ENCODE results near the gene LINC00632.

LINC00632 gene

GRCh38 chrX:140815868-140816267, 106.3 kb downstream of the LINC00632 start:
- no peak overlapping the region for H3K4me3 ChIP-seq (ENCODE audit: low read depth in 1 of 2, low read length in 2 of 2)
- no peak overlapping the region for H3K27ac ChIP-seq (ENCODE audit: low read length)
- no peak overlapping the region for H3K4me2 ChIP-seq (ENCODE audit: insufficient read depth, low read length)
- DNase-seq, result peak; percentile 10
- no peak for TF ChIP-seq CTCF (IDR thresholded peaks at IDR 0.05; ENCODE audit: borderline replicate concordance, extremely low read depth, low read length, poor library complexity, severe bottlenecking)
- TF ChIP-seq EZH2 (IDR thresholded peaks at IDR 0.05; ENCODE audit: borderline replicate concordance, low read depth, low read length, severe bottlenecking), result no peak
- peaks cover 16% of the 10 kb centered on the region; the same call in 1 of the 2 replicates for H3K4me1 ChIP-seq (ENCODE audit: insufficient read depth, low read length)
- no peaks in the 10 kb centered on the region for H3K36me3 ChIP-seq (ENCODE audit: insufficient read depth, low read length)
- no peak for ATAC-seq (ENCODE audit: insufficient read depth, low read depth)
- no peaks in the 10 kb centered on the region for H4K20me1 ChIP-seq (ENCODE audit: insufficient read depth, low read length)
- no peak overlapping the region for H3K9ac ChIP-seq (ENCODE audit: low read depth, low read length)
- H3K79me2 ChIP-seq (ENCODE audit: insufficient read depth, low read length), result no peaks in the 10 kb centered on the region
- H3K27me3 ChIP-seq (ENCODE audit: insufficient read depth, low read length, poor library complexity), result no peaks in the 10 kb centered on the region
- no peak overlapping the region for H2AFZ ChIP-seq (ENCODE audit: low read depth, low read length)
- no peaks in the 10 kb centered on the region for H3K9me3 ChIP-seq (ENCODE audit: insufficient read depth, low read length, severe bottlenecking)

- no peak for ATAC-seq (ENCODE audit: insufficient read depth, low read depth)
- Histone ChIP-seq H3K27me3 (ENCODE audit: insufficient read depth, low read length, poor library complexity) (no peaks in the 10 kb centered on the region), H3K4me2 (ENCODE audit: insufficient read depth, low read length) (no peak overlapping the region)
Observed at GRCh38 chrX:140817943-140818342, 108.4 kb downstream of the LINC00632 start.

GRCh38 chrX:140821280-140821679, 111.7 kb downstream of the LINC00632 start:
- Histone ChIP-seq H3K4me2 (ENCODE audit: insufficient read depth, low read length) (no peak overlapping the region), H3K9me3 (ENCODE audit: insufficient read depth, low read length, severe bottlenecking) (no peaks in the 10 kb centered on the region), H3K79me2 (ENCODE audit: insufficient read depth, low read length) (no peaks in the 10 kb centered on the region), H3K4me3 (ENCODE audit: low read depth in 1 of 2, low read length in 2 of 2) (no peak overlapping the region), H3K27me3 (ENCODE audit: insufficient read depth, low read length, poor library complexity) (no peaks in the 10 kb centered on the region), H3K4me1 (ENCODE audit: insufficient read depth, low read length) (peaks cover 29% of the 10 kb centered on the region), H3K9ac (ENCODE audit: low read depth, low read length) (no peak overlapping the region), H2AFZ (ENCODE audit: low read depth, low read length) (no peak overlapping the region), H3K27ac (ENCODE audit: low read length) (no peak overlapping the region), H3K36me3 (ENCODE audit: insufficient read depth, low read length) (no peaks in the 10 kb centered on the region), H4K20me1 (ENCODE audit: insufficient read depth, low read length) (no peaks in the 10 kb centered on the region)
- ATAC-seq (ENCODE audit: insufficient read depth, low read depth), result no peak
- DNase-seq, result no peak
- no peak for TF ChIP-seq EZH2 (IDR thresholded peaks at IDR 0.05; ENCODE audit: borderline replicate concordance, low read depth, low read length, severe bottlenecking)
- no peak for TF ChIP-seq CTCF (IDR thresholded peaks at IDR 0.05; ENCODE audit: borderline replicate concordance, extremely low read depth, low read length, poor library complexity, severe bottlenecking)

More at GRCh38 chrX:140817943-140818342, 108.4 kb downstream of the LINC00632 start:
- H3K36me3 ChIP-seq (ENCODE audit: insufficient read depth, low read length), result no peaks in the 10 kb centered on the region
- no peak for DNase-seq
- H3K4me3 ChIP-seq (ENCODE audit: low read depth in 1 of 2, low read length in 2 of 2), result no peak overlapping the region
- H3K79me2 ChIP-seq (ENCODE audit: insufficient read depth, low read length), result no peaks in the 10 kb centered on the region
- TF ChIP-seq CTCF (IDR thresholded peaks at IDR 0.05; ENCODE audit: borderline replicate concordance, extremely low read depth, low read length, poor library complexity, severe bottlenecking) (peak; percentile 63), EZH2 (IDR thresholded peaks at IDR 0.05; ENCODE audit: borderline replicate concordance, low read depth, low read length, severe bottlenecking) (no peak)
- H3K4me1 ChIP-seq (ENCODE audit: insufficient read depth, low read length), result peaks cover 35% of the 10 kb centered on the region
- H3K9ac ChIP-seq (ENCODE audit: low read depth, low read length), result no peak overlapping the region
- H3K9me3 ChIP-seq (ENCODE audit: insufficient read depth, low read length, severe bottlenecking), result no peaks in the 10 kb centered on the region
- no peaks in the 10 kb centered on the region for H4K20me1 ChIP-seq (ENCODE audit: insufficient read depth, low read length)
- no peak overlapping the region for H2AFZ ChIP-seq (ENCODE audit: low read depth, low read length)
- no peak overlapping the region for H3K27ac ChIP-seq (ENCODE audit: low read length)

- ATAC-seq (ENCODE audit: insufficient read depth, low read depth) (no peak), DNase-seq (no peak)
- H3K4me3 ChIP-seq (ENCODE audit: low read depth in 1 of 2, low read length in 2 of 2), result no peak overlapping the region
- no peak overlapping the region for H2AFZ ChIP-seq (ENCODE audit: low read depth, low read length)
- no peaks in the 10 kb centered on the region for H3K79me2 ChIP-seq (ENCODE audit: insufficient read depth, low read length)
- no peaks in the 10 kb centered on the region for H3K27me3 ChIP-seq (ENCODE audit: insufficient read depth, low read length, poor library complexity)
- peak overlapping the region; percentile 20; the same call in 1 of the 2 replicates for H3K27ac ChIP-seq (ENCODE audit: low read length)
- no peak overlapping the region for H3K9ac ChIP-seq (ENCODE audit: low read depth, low read length)
- peaks cover 27% of the 10 kb centered on the region for H3K4me1 ChIP-seq (ENCODE audit: insufficient read depth, low read length)
- TF ChIP-seq CTCF (IDR thresholded peaks at IDR 0.05; ENCODE audit: borderline replicate concordance, extremely low read depth, low read length, poor library complexity, severe bottlenecking) (no peak), EZH2 (IDR thresholded peaks at IDR 0.05; ENCODE audit: borderline replicate concordance, low read depth, low read length, severe bottlenecking) (no peak)
- H3K4me2 ChIP-seq (ENCODE audit: insufficient read depth, low read length), result no peak overlapping the region
- no peaks in the 10 kb centered on the region for H3K36me3 ChIP-seq (ENCODE audit: insufficient read depth, low read length)
- H3K9me3 ChIP-seq (ENCODE audit: insufficient read depth, low read length, severe bottlenecking), result no peaks in the 10 kb centered on the region
- no peaks in the 10 kb centered on the region for H4K20me1 ChIP-seq (ENCODE audit: insufficient read depth, low read length)
Observed at GRCh38 chrX:140822184-140822583, 112.6 kb downstream of the LINC00632 start.

Measured in DND-41 (cell line).